Keratinocyte (primary cell): ENCODE results near the gene SSPN.

ENCODE experiments used
- EZH2 ChIP-seq: IDR thresholded peaks from one replicate; pipeline ENCODE4 v1.6.1; 2012; ENCODE audit warnings: inconsistent platforms, mild to moderate bottlenecking, low read length, moderate library complexity
- TF ChIP-seq, protein P1 (sequence below), 3 experiments: IDR thresholded peaks in 1 of 3; conservative IDR thresholded peaks in 1 of 3; optimal IDR thresholded peaks in 1 of 3; 2 replicates in 2 of 3; 3 replicates in 1 of 3; pipeline versions ENCODE3 to v1.5.1; 2011; ENCODE audit warnings: low read length in 3 of 3, mild to moderate bottlenecking in 3 of 3, moderate library complexity in 2 of 3, control low read depth in 1 of 3, inconsistent platforms in 1 of 3; ENCODE audit not compliant: insufficient read depth in 2 of 3; ENCODE audit errors: extremely low read depth in 1 of 3

DNA sequence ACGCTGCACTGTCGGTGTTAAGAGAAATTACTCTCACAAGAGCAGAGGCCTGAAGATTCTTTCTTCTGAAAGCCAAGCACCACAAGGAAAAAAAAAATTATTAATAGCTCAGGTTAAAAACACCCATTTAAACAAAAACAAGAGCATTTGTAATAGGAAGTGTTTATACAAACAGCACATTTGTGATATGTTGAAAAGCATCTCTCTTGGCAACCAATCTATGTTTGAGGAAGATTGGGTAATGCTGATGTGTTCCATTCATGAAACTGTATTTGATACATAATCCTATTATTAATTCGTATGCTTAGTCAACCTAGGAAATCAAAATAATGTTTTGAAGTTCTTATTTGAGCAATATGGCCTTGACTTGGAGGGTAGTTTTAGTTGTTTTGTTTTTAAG is 36.5 kb downstream of the SSPN start:
- TF ChIP-seq, protein P1, sequence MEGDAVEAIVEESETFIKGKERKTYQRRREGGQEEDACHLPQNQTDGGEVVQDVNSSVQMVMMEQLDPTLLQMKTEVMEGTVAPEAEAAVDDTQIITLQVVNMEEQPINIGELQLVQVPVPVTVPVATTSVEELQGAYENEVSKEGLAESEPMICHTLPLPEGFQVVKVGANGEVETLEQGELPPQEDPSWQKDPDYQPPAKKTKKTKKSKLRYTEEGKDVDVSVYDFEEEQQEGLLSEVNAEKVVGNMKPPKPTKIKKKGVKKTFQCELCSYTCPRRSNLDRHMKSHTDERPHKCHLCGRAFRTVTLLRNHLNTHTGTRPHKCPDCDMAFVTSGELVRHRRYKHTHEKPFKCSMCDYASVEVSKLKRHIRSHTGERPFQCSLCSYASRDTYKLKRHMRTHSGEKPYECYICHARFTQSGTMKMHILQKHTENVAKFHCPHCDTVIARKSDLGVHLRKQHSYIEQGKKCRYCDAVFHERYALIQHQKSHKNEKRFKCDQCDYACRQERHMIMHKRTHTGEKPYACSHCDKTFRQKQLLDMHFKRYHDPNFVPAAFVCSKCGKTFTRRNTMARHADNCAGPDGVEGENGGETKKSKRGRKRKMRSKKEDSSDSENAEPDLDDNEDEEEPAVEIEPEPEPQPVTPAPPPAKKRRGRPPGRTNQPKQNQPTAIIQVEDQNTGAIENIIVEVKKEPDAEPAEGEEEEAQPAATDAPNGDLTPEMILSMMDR (optimal IDR thresholded peaks at IDR 0.05 in 1 of 3, IDR thresholded peaks at IDR 0.05 in 1 of 3, conservative IDR thresholded peaks at IDR 0.05 in 1 of 3; ENCODE audit: extremely low read depth in 1 of 3, insufficient read depth in 2 of 3, low read length in 3 of 3) = no peak
- no peak for TF ChIP-seq EZH2
